Cerebellar cortex (tissue), 1 donor: ENCODE results near the gene KIAA0232.
"Not testable (repeated sequence)": the region's sequence is repeated elsewhere in the genome, so short reads cannot be mapped to it uniquely, and the experiment has no call there.

Experiments
- DNase-seq: peaks from one replicate; pipeline ENCODE4 v3.0.0-alpha.2; 2015; ENCODE audit warnings: low spot score

The KIAA0232 gene

GRCh38 chr4:6881908-6882307, 99.4 kb downstream of the KIAA0232 start:
- no peak for DNase-seq

GRCh38 chr4:6884341-6884870, 101.9 kb downstream of the KIAA0232 start:
- DNase-seq: no peak

- peak; percentile 86 for DNase-seq
Observed at GRCh38 chr4:6885953-6886557, 103.5 kb downstream of the KIAA0232 start.

- DNase-seq: no peak
Observed at GRCh38 chr4:6886886-6887285, 104.4 kb downstream of the KIAA0232 start.

GRCh38 chr4:6887591-6888371, 105.3 kb downstream of the KIAA0232 start:
- DNase-seq: no peak

GRCh38 chr4:6888506-6889071, 106.1 kb downstream of the KIAA0232 start:
- no peak for DNase-seq

GRCh38 chr4:6889101-6889735, 106.7 kb downstream of the KIAA0232 start:
- DNase-seq: no peak

- no peak for DNase-seq
Observed at GRCh38 chr4:6889736-6890324, 107.3 kb downstream of the KIAA0232 start.

- DNase-seq: no peak
Observed at GRCh38 chr4:6890358-6890757, 107.8 kb downstream of the KIAA0232 start.

- not testable (repeated sequence) for DNase-seq
Observed at GRCh38 chr4:6890971-6891370, 108.4 kb downstream of the KIAA0232 start.

- no peak for DNase-seq
Observed at GRCh38 chr4:6891436-6892170, 109.1 kb downstream of the KIAA0232 start.

GRCh38 chr4:6892190-6892908, 109.8 kb downstream of the KIAA0232 start:
- DNase-seq: no peak

- no peak for DNase-seq
Observed at GRCh38 chr4:6892909-6893202, 110.3 kb downstream of the KIAA0232 start.

- no peak for DNase-seq
Observed at GRCh38 chr4:6893449-6894085, 111.0 kb downstream of the KIAA0232 start.

- no peak for DNase-seq
Observed at GRCh38 chr4:6894086-6894478, 111.6 kb downstream of the KIAA0232 start.

- DNase-seq: no peak
Observed at GRCh38 chr4:6894528-6895498, 112.3 kb downstream of the KIAA0232 start.

- no peak for DNase-seq
Observed at GRCh38 chr4:6896035-6896434, 113.5 kb downstream of the KIAA0232 start.

- DNase-seq: no peak
Observed at GRCh38 chr4:6898763-6899162, 116.2 kb downstream of the KIAA0232 start.

GRCh38 chr4:6900181-6900812, 117.8 kb downstream of the KIAA0232 start:
- no peak for DNase-seq
